Uterus (tissue), 4 donors: ENCODE results near the gene ZNF282. TPM values are rescaled to one million over a fixed set of nuclear protein-coding genes. Genes with fewer than 3 reads are reported as not detected.

Experiments
- DNase-seq, 2 donors: peaks; one replicate each; pipeline ENCODE4 v3.0.0-alpha.2; 2019 to 2020
- H3K27ac ChIP-seq, 2 donors: fragments of 200-600 bp; sonication (generic); 1 replicate in 1 of 2; 2 replicates in 1 of 2; pipeline ENCODE4 v1.5.1; 2016 to 2018
- H3K27me3 ChIP-seq, 2 donors: fragments of 200-600 bp; sonication (generic); one replicate each; pipeline ENCODE4 v1.5.1; 2018 to 2019; ENCODE audit warnings: control low read depth in 1 of 2
- H3K36me3 ChIP-seq, 2 donors: fragments of 200-600 bp; sonication (generic); one replicate each; pipeline ENCODE4 v1.5.1; 2019; ENCODE audit warnings: control low read depth in 1 of 2
- H3K4me1 ChIP-seq, 2 donors: fragments of 200-600 bp; sonication (generic); one replicate each; pipeline ENCODE4 v1.5.1; 2018 to 2019; ENCODE audit warnings: control low read depth in 1 of 2
- H3K4me3 ChIP-seq, 2 donors: fragments of 200-600 bp; sonication (generic); 1 replicate in 1 of 2; 2 replicates in 1 of 2; pipeline ENCODE4 v1.5.1; 2018 to 2019; ENCODE audit warnings: mild to moderate bottlenecking in 1 of 2
- H3K9me3 ChIP-seq, 2 donors: fragments of 200-600 bp; sonication (generic); one replicate each; pipeline ENCODE4 v1.5.1; 2019; ENCODE audit warnings: control low read depth in 1 of 2
- CTCF ChIP-seq, 4 experiments: fragments of 200-600 bp in 2 of 4; fragments of 450-650 bp in 2 of 4; sonication (generic) in 2 of 4; IDR thresholded peaks; one replicate each; pipeline ENCODE4 v1.5.1; 2016 to 2019; ENCODE audit warnings: antibody characterized with exemption in 4 of 4, mild to moderate bottlenecking in 2 of 4, moderate library complexity in 1 of 4
- POLR2A ChIP-seq, 2 donors: fragments of 450-650 bp; IDR thresholded peaks; one replicate each; pipeline ENCODE4 v1.6.1; 2016; ENCODE audit warnings: antibody characterized with exemption in 2 of 2, mild to moderate bottlenecking in 1 of 2, moderate library complexity in 1 of 2
- intact Hi-C: fragments of 100-400 bp; cut with DNase I; formaldehyde crosslinking; loops from one replicate; pipeline ENCODE4 v1.15.1; 2023; ENCODE audit warnings: low total_unique reads
- total RNA-seq, 4 donors: library from RNA; depleted of rRNA in 3 of 4; stranded (reverse); fragments of >200 nt in 3 of 4; gene quantifications; one replicate each; pipeline versions ENCODE4 v1.1.0 to v1.2.4, GENCODE V29; 2014 to 2023
- donor health status: DM: yes; HTN: yes; CAD: no.

Gene ZNF282
- total RNA-seq, 4 donors from 2014 or later: 3.2 to 36.4 (median 24.1) TPM

- Histone ChIP-seq H3K27ac (no peak overlapping the region), H3K9me3 (no peaks in the 10 kb centered on the region), H3K36me3 (no peaks in the 10 kb centered on the region), H3K4me1 (no peaks in the 10 kb centered on the region), H3K27me3 (no peaks in the 10 kb centered on the region), H3K4me3 (no peak overlapping the region)
- no peak for DNase-seq
- intact Hi-C loops: no loop called here
- no peak for TF ChIP-seq POLR2A (IDR thresholded peaks at IDR 0.05)
- TF ChIP-seq CTCF (IDR thresholded peaks at IDR 0.05): no peak
These were observed 12.1 kb downstream of the ZNF282 start for GRCh38 chr7:149207324-149208035.

- Histone ChIP-seq H3K4me1 (no peaks in the 10 kb centered on the region), H3K9me3 (no peaks in the 10 kb centered on the region), H3K27ac (no peak overlapping the region), H3K27me3 (no peaks in the 10 kb centered on the region), H3K36me3 (no peaks in the 10 kb centered on the region), H3K4me3 (no peak overlapping the region)
- intact Hi-C loops: no loop called here
- TF ChIP-seq CTCF (IDR thresholded peaks at IDR 0.05): no peak
- TF ChIP-seq POLR2A (IDR thresholded peaks at IDR 0.05): no peak
- DNase-seq: no peak
These were observed 14.3 kb downstream of the ZNF282 start for GRCh38 chr7:149209518-149210269.

GRCh38 chr7:149210551-149210950 lies 15.2 kb downstream of the ZNF282 start:
- no peaks in the 10 kb centered on the region for H3K27me3 ChIP-seq
- intact Hi-C loops: no loop called here
- no peaks in the 10 kb centered on the region for H3K4me1 ChIP-seq
- no peak overlapping the region for H3K4me3 ChIP-seq
- no peak for TF ChIP-seq CTCF (IDR thresholded peaks at IDR 0.05)
- no peak for TF ChIP-seq POLR2A (IDR thresholded peaks at IDR 0.05)
- DNase-seq: no peak
- H3K36me3 ChIP-seq: no peaks in the 10 kb centered on the region
- no peak overlapping the region for H3K27ac ChIP-seq
- H3K9me3 ChIP-seq: no peaks in the 10 kb centered on the region

GRCh38 chr7:149214020-149214720 lies 18.8 kb downstream of the ZNF282 start:
- Histone ChIP-seq H3K27me3 (no peaks in the 10 kb centered on the region), H3K36me3 (no peaks in the 10 kb centered on the region), H3K9me3 (no peaks in the 10 kb centered on the region), H3K4me3 (no peak overlapping the region), H3K27ac (no peak overlapping the region), H3K4me1 (no peaks in the 10 kb centered on the region)
- intact Hi-C loops: no loop called here
- TF ChIP-seq CTCF (IDR thresholded peaks at IDR 0.05) (no peak), POLR2A (IDR thresholded peaks at IDR 0.05) (no peak)
- no peak for DNase-seq

GRCh38 chr7:149216402-149216801 lies 21.1 kb downstream of the ZNF282 start:
- no peaks in the 10 kb centered on the region for H3K36me3 ChIP-seq
- no peak overlapping the region for H3K4me3 ChIP-seq
- DNase-seq: no peak
- H3K4me1 ChIP-seq: no peaks in the 10 kb centered on the region
- no peak for TF ChIP-seq POLR2A (IDR thresholded peaks at IDR 0.05)
- TF ChIP-seq CTCF (IDR thresholded peaks at IDR 0.05): no peak
- H3K27me3 ChIP-seq: no peaks in the 10 kb centered on the region
- no peaks in the 10 kb centered on the region for H3K9me3 ChIP-seq
- H3K27ac ChIP-seq: no peak overlapping the region
- intact Hi-C loops: no loop called here
